CD4-positive, alpha-beta T cell treated with Interleukin-12 subunit alpha and Interleukin-12 subunit beta, for 1 hour (primary cell): ENCODE results near the gene FAP.
A peak's percentile ranks its signal among the peaks of the same experiment; 100 is the strongest.

ENCODE experiments used
- DNase-seq: peaks from one replicate; pipeline ENCODE4 v3.0.0-alpha.2; 2020

FAP gene

GRCh38 chr2:162241571-162241970, 1.7 kb downstream of the FAP start:
- no peak for DNase-seq

GRCh38 chr2:162234620-162235462, 8.4 kb downstream of the FAP start:
- no peak for DNase-seq

DNA sequence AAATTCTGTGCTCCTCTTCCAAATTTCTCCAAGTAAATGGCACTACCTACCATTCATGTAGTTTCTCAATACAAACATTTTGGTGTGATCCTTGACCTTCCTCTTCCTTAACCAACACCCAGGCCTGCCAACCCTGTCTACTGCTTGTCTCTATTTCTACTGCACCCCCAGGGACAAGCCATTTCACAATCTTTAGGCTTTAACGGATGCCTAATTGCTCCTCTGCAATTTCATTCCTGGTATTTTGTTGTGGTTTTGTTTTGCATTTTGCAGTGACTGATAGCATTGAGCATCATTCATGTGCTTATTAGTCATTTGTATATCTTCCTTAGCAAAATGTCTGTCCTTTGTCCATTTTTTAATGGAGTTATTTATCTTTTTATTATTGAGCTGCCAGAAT, 10.0 kb downstream of the FAP start:
- DNase-seq: no peak

GRCh38 chr2:162232671-162233070, 10.6 kb downstream of the FAP start:
- DNase-seq: no peak

DNA sequence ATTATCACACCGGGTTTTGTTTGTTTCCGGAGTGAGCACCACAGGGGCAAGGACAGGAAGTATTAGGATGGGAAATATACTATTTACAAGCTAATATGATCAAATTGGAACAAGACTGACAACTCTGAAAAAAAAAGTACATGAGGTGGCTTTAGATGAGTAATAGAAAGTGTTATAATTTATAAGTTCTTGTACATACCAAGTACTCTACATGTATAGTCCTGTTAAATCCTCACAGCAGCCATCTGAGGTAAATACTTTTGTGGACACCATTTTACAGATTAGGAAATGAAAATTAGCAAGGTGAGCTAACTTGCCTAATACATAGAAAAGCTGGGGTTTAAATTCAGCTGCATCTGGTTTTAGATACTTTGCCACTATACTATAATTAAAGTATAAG, 11.2 kb downstream of the FAP start:
- DNase-seq: no peak

- no peak for DNase-seq
Observed at GRCh38 chr2:162230761-162231160, 12.5 kb downstream of the FAP start.

GRCh38 chr2:162226836-162227235, 16.4 kb downstream of the FAP start:
- no peak for DNase-seq

DNA sequence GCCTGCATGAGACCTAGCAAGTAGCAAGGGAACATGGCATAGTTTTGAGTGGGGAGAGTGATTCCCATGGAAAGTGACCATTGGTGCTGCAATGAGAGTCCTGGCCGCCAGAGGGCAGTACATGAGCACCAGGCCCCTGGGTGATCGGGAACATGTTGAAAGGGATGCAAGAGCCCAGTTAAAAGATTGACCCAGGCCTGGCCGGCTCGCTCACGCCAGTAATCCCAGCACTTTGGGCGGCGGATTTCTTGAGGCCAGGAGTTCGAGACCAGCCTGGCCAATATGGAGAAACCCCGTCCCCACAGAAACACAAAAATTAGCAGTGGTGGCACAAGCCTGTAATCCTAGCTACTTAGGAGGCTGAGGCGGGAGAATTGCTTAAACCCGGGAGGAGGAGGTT, 22.2 kb downstream of the FAP start:
- DNase-seq: peak; percentile 49

DNA sequence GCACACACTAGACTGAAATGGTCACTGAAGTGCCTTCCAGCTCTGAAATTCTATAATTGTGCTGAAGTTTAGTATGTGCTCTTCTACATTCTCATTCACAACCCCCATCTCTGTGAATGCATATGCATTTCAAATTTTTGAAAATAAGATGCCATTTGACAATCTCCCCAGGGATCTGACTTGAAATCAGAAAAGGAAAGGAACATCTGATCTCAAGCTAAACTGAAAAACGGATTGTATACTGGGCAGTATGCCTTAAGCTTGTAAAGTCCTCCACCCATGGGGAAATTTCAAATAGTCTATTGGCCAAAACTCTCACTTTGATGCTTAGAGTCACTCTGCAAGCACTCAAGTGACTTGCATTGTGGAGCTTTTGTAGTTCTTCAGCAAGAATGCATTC, 22.9 kb downstream of the FAP start:
- no peak for DNase-seq

DNA sequence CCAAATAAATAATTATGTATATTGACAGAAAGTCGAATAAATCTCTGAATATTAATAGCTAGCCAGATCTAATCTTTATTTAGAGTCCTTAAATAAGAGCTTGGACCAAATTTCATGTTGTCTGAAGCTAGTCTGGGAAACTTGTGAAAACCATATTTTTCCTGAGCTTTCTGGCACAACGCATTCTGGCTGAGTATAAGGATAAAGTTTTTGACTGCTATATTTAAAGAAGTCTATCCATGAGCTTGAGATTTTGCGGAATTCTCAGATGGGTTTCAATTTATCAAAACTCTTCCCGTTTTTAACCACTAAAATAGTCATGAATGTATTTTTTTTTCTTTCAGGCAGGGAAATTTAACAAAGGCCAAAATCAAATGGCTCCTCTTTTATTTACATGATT, 23.8 kb downstream of the FAP start:
- DNase-seq: no peak

DNA sequence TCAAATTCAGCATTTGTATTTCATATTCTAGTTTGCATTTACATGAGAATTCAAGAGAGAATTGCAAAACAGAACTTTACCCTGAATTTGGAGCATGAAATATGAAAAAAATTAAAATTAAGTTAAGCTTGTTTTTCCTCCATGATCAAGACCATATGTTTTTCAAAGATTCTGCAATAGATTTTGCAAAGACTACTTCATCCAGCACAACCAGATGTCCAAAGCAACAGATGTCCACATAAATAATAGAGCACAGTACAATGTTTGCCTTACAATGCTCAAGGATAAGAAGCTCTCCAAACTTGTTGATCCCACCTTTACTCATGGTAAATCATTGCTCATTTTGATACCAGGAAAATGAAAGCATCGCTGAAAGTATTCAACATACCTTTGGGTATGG, 25.6 kb downstream of the FAP start:
- DNase-seq: no peak

DNA sequence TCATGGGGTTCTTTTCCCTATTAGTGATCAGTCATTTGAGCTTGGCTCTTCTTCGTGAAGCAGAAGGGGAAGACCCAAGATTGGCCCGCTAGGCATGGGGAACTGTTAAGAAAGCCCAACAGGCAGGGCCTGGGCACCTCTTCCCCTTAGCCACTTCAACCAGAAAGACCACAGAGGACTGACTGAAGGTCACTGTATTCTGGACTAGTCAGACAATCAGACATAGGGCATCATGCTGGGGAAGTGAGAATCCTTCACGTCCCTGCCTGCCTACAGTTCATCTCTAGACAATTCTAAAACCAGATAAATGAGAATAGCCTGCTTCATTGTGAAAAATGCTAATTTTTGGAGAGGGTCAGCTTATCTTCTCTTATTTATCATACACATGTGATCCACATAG, 28.1 kb downstream of the FAP start:
- no peak for DNase-seq

DNA sequence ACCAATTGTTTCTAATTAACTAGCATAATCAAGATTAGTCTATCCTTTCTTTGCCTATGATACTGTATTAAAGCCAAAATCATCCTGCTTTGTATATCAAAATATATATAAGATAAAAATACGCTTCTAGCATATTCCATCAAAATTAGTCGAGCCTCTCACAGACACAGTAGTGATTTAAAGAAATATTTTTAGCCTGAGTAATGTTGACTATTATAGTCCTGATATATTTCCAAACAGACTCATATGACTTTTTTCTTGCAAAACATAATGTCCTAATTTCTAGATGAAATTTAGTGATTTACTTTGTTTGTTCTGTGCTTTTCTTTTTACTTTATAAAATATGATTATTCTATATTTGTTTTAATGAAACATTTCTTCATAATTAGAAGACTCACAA, 30.9 kb downstream of the FAP start:
- DNase-seq: no peak

- no peak for DNase-seq
Observed at GRCh38 chr2:162211732-162212131, 31.5 kb downstream of the FAP start.

GRCh38 chr2:162210385-162210784, 32.9 kb downstream of the FAP start:
- DNase-seq: no peak

- no peak for DNase-seq
Observed at GRCh38 chr2:162202203-162202602, 41.0 kb downstream of the FAP start.

DNA sequence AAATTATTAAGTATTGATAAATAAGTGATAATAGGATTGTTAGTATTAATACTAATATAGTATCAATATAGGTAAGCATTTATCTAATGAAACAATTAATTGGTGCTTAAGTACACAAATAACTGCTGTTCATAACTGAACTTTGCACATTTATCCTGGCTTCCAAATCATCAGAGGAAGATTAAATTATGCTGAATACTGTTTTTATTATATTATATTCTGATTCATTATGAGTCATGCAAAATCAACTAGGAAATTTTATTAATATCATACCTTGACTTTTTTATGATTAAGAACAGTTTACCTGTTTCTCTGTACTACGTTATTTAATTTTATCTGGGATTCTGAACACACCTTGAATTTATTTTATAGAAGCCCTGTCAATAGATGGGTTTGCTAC, 42.6 kb downstream of the FAP start:
- no peak for DNase-seq

GRCh38 chr2:162199913-162200312, 43.3 kb downstream of the FAP start:
- DNase-seq: no peak

- DNase-seq: no peak
Observed at GRCh38 chr2:162198239-162198638, 45.0 kb downstream of the FAP start.

DNA sequence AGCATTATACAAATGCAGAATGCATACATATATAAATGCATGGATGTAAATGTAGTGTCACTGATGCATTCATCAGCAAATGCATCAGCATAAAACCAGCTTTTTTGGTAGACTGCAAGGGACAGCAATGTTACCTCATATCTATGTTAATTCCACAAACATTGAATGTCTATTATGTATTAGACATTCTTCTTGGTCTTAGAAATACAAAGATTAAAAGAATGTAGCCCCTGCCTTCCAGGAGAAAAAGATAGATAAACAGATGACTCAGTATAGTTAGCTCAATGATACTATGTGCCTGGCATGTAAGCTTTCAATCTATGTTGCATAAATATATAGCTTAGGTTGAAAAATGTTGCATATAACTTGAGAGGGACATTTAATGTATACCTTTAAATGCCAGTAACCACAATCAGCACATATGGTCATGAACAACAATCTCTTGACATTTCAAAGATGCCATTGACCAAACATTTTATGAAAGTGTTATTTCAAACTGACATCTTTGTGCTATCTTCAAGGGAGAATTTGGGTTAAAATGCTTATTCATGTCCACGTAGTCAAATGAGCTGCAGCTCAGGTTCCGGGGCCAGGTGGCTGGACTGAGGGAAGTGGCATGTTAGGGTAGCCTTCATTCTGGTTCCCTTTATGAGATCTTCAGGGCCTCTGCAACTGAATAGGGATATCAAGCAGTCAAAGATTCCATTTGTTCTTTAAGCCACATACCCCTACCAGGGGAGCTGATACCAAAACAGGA, 46.0 kb downstream of the FAP start:
- no peak for DNase-seq

DNA sequence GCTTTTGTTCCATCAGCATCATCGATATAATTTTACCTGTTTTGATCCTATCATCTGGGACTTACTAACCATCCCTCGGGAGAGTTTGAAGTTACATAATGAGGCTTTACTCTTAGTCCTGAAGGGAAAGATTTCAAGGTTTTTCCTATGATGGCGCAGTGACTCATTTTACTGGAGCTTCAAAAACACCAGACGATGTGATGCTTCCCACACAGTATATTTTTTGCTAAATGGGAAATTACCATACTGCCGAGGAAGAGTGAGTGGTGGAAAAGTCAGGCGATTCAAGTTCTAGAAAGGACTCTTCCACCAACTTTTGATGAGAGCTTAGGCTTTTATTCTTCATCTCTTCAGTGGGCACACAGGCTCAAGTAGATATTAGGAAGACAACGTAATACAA, 46.6 kb downstream of the FAP start:
- no peak for DNase-seq

DNA sequence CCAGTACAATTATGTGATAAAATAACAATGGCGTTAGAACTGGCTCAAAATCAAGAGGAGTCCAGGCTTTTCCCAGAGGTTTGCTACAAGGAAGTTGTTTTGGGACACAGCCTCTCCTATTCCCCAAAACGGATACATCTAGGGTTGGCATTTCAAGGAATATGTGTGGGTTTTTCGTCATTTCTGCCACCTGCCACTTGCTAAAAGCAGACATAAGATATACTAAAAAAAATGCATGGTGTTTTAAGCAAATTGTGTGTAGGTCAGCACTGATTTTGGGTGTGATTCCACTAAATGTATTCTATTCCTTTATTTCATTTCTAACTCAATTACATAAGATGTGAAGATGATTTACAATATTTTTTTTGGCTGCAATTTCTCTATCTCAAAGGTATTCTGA, 54.8 kb downstream of the FAP start:
- no peak for DNase-seq

DNA sequence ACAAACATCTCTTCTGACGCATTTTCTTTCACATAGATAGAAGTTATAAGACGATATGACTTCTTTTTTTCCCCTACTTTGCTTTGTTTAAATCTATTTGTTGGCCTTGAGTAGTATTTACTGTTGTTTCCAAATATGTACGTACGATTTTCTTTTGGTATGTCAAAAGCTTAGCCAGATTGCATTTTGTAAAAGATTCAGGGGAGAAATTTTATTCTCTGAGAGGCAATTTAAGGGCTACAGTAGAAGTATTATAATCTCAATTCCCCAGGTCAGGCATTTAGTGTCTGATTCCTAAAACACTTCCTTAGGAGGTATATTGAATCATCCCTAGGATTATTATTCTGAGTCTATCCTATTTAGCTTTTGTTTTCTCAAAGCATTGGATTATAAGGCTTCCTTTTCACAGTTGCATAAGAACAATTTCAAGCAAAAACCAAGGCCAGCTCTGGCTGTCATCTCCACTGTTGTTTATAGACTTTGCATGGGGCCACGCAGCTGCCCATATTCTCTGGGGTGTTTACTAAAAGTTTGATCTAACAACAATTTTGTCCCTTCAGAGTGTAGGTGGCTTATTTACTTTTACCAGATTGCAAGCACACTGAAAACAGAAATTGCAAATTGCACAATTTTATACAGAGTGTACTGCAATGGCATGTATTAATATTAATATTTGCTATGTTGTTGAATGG, 57.6 kb downstream of the FAP start:
- no peak for DNase-seq
